GM19193 (cell line): ENCODE data around the gene RFTN1.

ENCODE experiments used
- POLR2A ChIP-seq: IDR thresholded peaks from 4 replicates; pipeline ENCODE4 v1.6.1; 2011; ENCODE audit not compliant: insufficient read depth, insufficient read length; ENCODE audit errors: extremely low read depth

The RFTN1 gene

GRCh38 chr3:16538507-16538906 lies 25.0 kb upstream of the RFTN1 start:
- TF ChIP-seq POLR2A, result no peak

GRCh38 chr3:16536996-16537395 lies 23.5 kb upstream of the RFTN1 start:
- TF ChIP-seq POLR2A, result no peak

DNA sequence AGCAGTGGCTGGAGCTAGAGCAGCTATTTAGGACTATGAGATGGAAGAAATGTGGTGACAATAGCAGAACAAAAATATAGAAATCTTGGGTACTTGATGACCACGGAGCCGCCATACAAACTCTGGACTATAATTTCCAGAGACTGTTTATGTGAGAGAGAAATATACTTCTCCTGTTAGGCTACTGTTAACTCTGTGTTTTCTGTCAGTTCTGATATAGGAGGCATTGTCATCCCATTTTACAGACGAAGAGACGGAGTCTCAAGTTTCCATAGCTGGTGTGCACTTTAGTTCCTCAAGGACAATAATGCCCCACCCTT lies 22.8 kb upstream of the RFTN1 start:
- TF ChIP-seq POLR2A, result no peak

DNA sequence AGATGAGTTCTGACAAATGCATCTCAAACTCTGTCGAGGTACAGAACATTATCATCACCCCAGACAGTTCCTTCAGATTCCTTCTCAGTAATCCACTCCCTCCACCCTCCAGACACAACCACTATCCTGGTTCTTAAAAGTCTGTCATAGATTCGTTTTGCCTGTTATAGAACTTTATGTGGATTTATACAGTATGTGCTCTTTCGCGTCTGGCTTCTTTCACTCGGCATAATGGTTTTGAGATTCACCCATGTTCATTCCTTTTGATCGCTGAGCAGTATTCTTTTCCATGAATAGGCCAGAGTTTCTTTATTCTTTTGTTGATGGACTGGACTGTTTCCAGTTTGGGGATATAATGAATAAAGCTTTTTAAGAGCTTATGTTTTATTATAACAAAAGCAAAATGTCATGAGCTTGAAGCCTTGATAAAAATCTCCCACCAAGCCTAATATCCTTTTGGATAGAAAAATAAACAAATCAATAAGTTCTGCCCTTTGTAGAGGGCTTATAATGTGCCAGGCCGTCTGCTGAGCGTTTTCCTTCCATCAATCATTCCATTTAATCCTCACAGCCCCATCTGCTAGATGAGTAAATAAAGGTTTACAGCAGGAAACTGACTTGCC lies 21.3 kb upstream of the RFTN1 start:
- TF ChIP-seq POLR2A, result no peak

DNA sequence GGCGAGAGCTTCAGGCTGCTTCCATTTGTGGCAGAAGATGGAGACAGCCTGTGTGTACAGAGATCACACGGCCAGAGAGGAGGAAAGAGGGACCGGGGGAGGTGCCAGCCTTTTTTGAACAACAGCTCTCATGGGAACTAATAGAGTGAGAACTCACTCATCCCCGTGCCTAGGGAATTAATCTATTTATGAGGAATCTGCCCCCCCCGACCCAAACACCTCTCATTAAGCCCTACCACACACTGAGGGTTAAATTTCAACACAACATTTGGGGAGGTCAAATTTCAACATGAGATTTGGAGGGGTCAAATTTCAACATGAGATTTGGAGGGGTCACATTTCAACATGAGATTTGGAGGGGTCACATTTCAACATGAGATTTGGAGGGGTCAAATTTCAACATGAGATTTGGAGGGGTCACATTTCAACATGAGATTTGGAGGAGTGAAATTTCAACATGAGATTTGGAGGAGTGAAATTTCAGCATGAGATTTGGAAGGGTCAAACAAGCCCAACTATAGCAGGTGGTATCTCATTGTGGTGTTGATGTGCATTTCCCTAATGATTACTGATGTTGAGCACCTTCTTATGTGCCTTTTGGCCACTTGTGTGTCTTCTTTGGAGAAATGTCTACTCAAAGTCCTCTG lies 20.6 kb upstream of the RFTN1 start:
- no peak for TF ChIP-seq POLR2A

DNA sequence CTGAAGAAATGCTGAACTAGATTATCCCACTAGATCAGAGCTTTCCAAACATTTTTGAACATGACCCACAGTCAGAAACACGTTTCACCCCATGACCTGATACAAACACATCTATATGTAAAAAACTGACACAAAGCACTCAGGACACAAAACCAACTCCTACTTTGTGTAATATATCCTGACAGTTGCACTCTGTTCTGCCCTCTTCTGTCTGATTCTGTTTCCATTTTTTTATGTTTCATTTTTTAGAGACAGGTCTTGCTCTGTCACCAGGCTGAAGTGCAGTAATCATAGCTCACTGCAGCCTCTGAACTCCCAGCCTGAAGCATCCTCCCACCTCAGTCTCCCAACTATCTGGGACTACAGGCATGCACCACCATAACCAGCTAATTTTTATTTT lies 15.8 kb upstream of the RFTN1 start:
- no peak for TF ChIP-seq POLR2A

- no peak for TF ChIP-seq POLR2A
Observed at GRCh38 chr3:16528581-16528993, 15.1 kb upstream of the RFTN1 start.

DNA sequence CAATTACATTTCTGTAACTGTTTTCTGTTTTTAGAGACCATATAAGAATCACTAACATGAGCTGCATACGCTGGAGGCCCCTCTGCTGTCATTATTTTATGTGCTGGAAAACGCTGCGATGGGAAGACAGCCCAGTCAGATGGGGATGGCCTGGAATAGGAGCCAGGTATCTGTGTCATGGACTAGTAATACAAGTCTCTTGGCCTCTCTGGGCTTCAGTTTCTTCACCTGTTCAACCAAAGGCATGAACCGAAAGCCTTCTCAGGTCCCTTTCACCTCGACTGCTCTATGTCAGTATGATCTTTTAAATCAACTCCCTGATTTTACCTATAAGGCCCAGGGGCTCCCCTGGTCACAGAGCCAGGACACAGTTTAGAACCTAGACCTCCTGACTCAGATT lies 14.6 kb upstream of the RFTN1 start:
- no peak for TF ChIP-seq POLR2A

- TF ChIP-seq POLR2A, result no peak
Observed at GRCh38 chr3:16524196-16524595, 10.7 kb upstream of the RFTN1 start.

- no peak for TF ChIP-seq POLR2A
Observed at GRCh38 chr3:16523778-16524177, 10.3 kb upstream of the RFTN1 start.

- TF ChIP-seq POLR2A, result no peak
Observed at GRCh38 chr3:16522834-16523233, 9.3 kb upstream of the RFTN1 start.

DNA sequence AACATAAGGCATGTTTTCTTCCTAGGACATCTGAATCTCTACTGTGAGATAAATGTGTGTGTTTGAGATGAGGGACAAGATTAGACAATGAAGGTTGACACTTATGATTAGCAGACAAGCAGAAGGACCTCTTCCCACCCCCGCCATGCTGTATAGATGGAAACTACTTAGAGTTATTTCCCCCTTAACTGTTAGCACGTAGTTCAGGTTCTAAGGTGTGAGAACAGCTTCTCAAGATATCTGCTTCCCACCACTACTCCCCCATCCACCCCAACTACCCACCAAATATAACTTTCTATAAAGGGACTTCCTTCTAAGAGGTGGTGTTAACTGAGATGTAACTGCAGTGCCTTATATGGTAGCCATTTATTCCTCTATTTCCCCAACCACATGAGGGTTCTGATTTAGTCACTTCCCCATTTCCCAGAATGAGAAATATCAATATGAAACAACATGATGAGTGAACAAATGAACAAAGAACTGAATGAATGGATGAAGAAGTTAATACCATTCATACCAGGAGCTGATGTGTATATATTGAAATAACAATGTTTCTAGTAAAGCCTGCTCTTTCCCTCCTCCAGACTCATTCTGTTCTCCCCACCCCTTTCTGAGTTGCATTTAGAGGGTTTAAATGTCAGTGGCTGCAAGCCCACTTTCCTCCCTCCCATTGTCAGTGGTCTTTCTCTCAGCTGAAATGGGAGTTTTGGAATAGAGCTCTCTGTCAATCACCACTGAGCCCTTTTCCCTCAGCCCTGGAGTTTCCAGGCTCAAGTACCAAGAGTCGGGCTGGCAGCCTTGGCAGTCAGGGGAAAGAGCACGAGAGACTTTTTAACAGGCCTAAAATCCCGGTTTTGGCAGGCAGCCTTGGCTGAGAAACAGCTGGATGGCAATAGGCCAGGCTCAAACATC lies 7.7 kb upstream of the RFTN1 start:
- no peak for TF ChIP-seq POLR2A

GRCh38 chr3:16520241-16520969 lies 6.9 kb upstream of the RFTN1 start:
- peak; percentile 37 for TF ChIP-seq POLR2A

GRCh38 chr3:16516695-16517481 lies 3.4 kb upstream of the RFTN1 start:
- TF ChIP-seq POLR2A, result peak; percentile 46
